ENCODE measurements around the gene ALK.

- no peak for TF ChIP-seq CTCF (IDR thresholded peaks at IDR 0.05)
- no peak for TF ChIP-seq POLR2AphosphoS5 (IDR thresholded peaks at IDR 0.05)
- no peak for TF ChIP-seq POLR2A (IDR thresholded peaks at IDR 0.05; ENCODE audit: low read depth)
- TF ChIP-seq EP300 (IDR thresholded peaks at IDR 0.05) = no peak
These were observed 55.9 kb downstream of the ALK start for GRCh38 chr2:29865512-29865911.

All from esophagus muscularis mucosa (tissue), 4 donors.